ENCODE data around the gene FAM171A2.
"Not testable (repeated sequence)": the region's sequence is repeated elsewhere in the genome, so short reads cannot be mapped to it uniquely, and the experiment has no call there.

Gene FAM171A2

GRCh38 chr17:44383861-44384260 is 20.2 kb upstream of the FAM171A2 start:
- DNase-seq (ENCODE audit: extremely low read depth in 1 of 2, low read depth in 1 of 2) = no peak

GRCh38 chr17:44383363-44383762 is 19.7 kb upstream of the FAM171A2 start:
- no peak for DNase-seq (ENCODE audit: extremely low read depth in 1 of 2, low read depth in 1 of 2)

- DNase-seq (ENCODE audit: extremely low read depth in 1 of 2, low read depth in 1 of 2) = no peak
Measured at GRCh38 chr17:44382917-44383316, 19.3 kb upstream of the FAM171A2 start.

- DNase-seq (ENCODE audit: extremely low read depth in 1 of 2, low read depth in 1 of 2) = no peak
Measured at GRCh38 chr17:44381810-44382305, 18.2 kb upstream of the FAM171A2 start.

- no peak for DNase-seq (ENCODE audit: extremely low read depth in 1 of 2, low read depth in 1 of 2)
Measured at GRCh38 chr17:44380767-44381166, 17.1 kb upstream of the FAM171A2 start.

- no peak for DNase-seq (ENCODE audit: extremely low read depth in 1 of 2, low read depth in 1 of 2)
Measured at GRCh38 chr17:44379887-44380286, 16.2 kb upstream of the FAM171A2 start.

GRCh38 chr17:44378171-44378705 is 14.6 kb upstream of the FAM171A2 start:
- no peak for DNase-seq (ENCODE audit: extremely low read depth in 1 of 2, low read depth in 1 of 2)

GRCh38 chr17:44376779-44377178 is 13.1 kb upstream of the FAM171A2 start:
- no peak for DNase-seq (ENCODE audit: extremely low read depth in 1 of 2, low read depth in 1 of 2)

GRCh38 chr17:44376124-44376523 is 12.5 kb upstream of the FAM171A2 start:
- no peak for DNase-seq (ENCODE audit: extremely low read depth in 1 of 2, low read depth in 1 of 2)

GRCh38 chr17:44375196-44376017 is 11.8 kb upstream of the FAM171A2 start:
- DNase-seq (ENCODE audit: extremely low read depth in 1 of 2, low read depth in 1 of 2) = no peak

GRCh38 chr17:44374306-44375195 is 10.9 kb upstream of the FAM171A2 start:
- no peak for DNase-seq (ENCODE audit: extremely low read depth in 1 of 2, low read depth in 1 of 2)

GRCh38 chr17:44372036-44372435 is 8.4 kb upstream of the FAM171A2 start:
- no peak for DNase-seq (ENCODE audit: extremely low read depth in 1 of 2, low read depth in 1 of 2)

GRCh38 chr17:44369414-44370023 is 5.9 kb upstream of the FAM171A2 start:
- not testable (repeated sequence) for DNase-seq (ENCODE audit: extremely low read depth in 1 of 2, low read depth in 1 of 2)

- DNase-seq (ENCODE audit: extremely low read depth in 1 of 2, low read depth in 1 of 2) = not testable (repeated sequence)
Measured at GRCh38 chr17:44368391-44369243, 5.0 kb upstream of the FAM171A2 start.

GRCh38 chr17:44367231-44367979 is 3.8 kb upstream of the FAM171A2 start:
- DNase-seq (ENCODE audit: extremely low read depth in 1 of 2, low read depth in 1 of 2) = no peak

GRCh38 chr17:44365051-44365450 is 1.4 kb upstream of the FAM171A2 start:
- not testable (repeated sequence) for DNase-seq (ENCODE audit: extremely low read depth in 1 of 2, low read depth in 1 of 2)

- DNase-seq (ENCODE audit: extremely low read depth in 1 of 2, low read depth in 1 of 2) = no peak
Measured at GRCh38 chr17:44362949-44363612, 572 bp downstream of the FAM171A2 start.

- no peak for DNase-seq (ENCODE audit: extremely low read depth in 1 of 2, low read depth in 1 of 2)
Measured at GRCh38 chr17:44362459-44362948, 1.1 kb downstream of the FAM171A2 start.

All from stimulated activated CD8-positive, alpha-beta memory T cell treated with anti-CD3 and anti-CD28 coated beads, Interleukin-7, amount 100 ng/mL, for 48 hours (primary cell).